Osteocyte (in vitro differentiated cells): ENCODE results near the gene AK5. TPM values are rescaled to one million over a fixed set of nuclear protein-coding genes. Genes with fewer than 3 reads are reported as not detected.
"Not testable (repeated sequence)": the region's sequence is repeated elsewhere in the genome, so short reads cannot be mapped to it uniquely, and the experiment has no call there.

ENCODE experiments used
- DNase-seq: peaks from one replicate; pipeline ENCODE4 v3.0.0; 2021; ENCODE audit warnings: mixed read lengths; ENCODE audit not compliant: unreplicated experiment; ENCODE audit errors: extremely low spot score
- H3K27ac Mint-ChIP-seq: one replicate; pipeline ENCODE4 v1.8.0; 2021; ENCODE audit warnings: mild to moderate bottlenecking, mixed read lengths; ENCODE audit not compliant: unreplicated experiment
- H3K27me3 Mint-ChIP-seq: one replicate; pipeline ENCODE4 v1.8.0; 2021; ENCODE audit warnings: mixed read lengths; ENCODE audit not compliant: unreplicated experiment
- H3K36me3 Mint-ChIP-seq: one replicate; pipeline ENCODE4 v1.8.0; 2021; ENCODE audit warnings: mixed read lengths; ENCODE audit not compliant: unreplicated experiment
- H3K4me1 Mint-ChIP-seq: one replicate; pipeline ENCODE4 v1.8.0; 2021; ENCODE audit warnings: mixed read lengths; ENCODE audit not compliant: unreplicated experiment
- H3K4me3 Mint-ChIP-seq: one replicate; pipeline ENCODE4 v1.8.0; 2021; ENCODE audit warnings: mild to moderate bottlenecking, moderate library complexity, mixed read lengths; ENCODE audit not compliant: unreplicated experiment
- H3K9me3 Mint-ChIP-seq: one replicate; pipeline ENCODE4 v1.8.0; 2021; ENCODE audit warnings: mixed read lengths; ENCODE audit not compliant: unreplicated experiment
- total RNA-seq: library from RNA; stranded (reverse); gene quantifications from 2 replicates; pipeline ENCODE4 v1.2.1, GENCODE V29; 2021
- TF ChIP-seq, protein P1 (sequence below): fragments of 200-600 bp; sonication (generic); IDR thresholded peaks from 2 replicates; pipeline ENCODE4 v1.5.0; 2021; ENCODE audit warnings: antibody characterized with exemption, mild to moderate bottlenecking, moderate library complexity

Gene AK5
- total RNA-seq, 1 donor from 2014 or later, result 38.1 TPM

GRCh38 chr1:77406661-77407060 is 124.8 kb downstream of the AK5 start:
- Mint-ChIP-seq H3K4me1 (peaks cover 52% of the 10 kb centered on the region), H3K4me3 (peak overlapping the region; percentile 15), H3K9me3 (no peaks in the 10 kb centered on the region), H3K27ac (peak overlapping the region; percentile 84), H3K27me3 (no peaks in the 10 kb centered on the region), H3K36me3 (no peaks in the 10 kb centered on the region)
- no peak for DNase-seq
- TF ChIP-seq, protein P1, sequence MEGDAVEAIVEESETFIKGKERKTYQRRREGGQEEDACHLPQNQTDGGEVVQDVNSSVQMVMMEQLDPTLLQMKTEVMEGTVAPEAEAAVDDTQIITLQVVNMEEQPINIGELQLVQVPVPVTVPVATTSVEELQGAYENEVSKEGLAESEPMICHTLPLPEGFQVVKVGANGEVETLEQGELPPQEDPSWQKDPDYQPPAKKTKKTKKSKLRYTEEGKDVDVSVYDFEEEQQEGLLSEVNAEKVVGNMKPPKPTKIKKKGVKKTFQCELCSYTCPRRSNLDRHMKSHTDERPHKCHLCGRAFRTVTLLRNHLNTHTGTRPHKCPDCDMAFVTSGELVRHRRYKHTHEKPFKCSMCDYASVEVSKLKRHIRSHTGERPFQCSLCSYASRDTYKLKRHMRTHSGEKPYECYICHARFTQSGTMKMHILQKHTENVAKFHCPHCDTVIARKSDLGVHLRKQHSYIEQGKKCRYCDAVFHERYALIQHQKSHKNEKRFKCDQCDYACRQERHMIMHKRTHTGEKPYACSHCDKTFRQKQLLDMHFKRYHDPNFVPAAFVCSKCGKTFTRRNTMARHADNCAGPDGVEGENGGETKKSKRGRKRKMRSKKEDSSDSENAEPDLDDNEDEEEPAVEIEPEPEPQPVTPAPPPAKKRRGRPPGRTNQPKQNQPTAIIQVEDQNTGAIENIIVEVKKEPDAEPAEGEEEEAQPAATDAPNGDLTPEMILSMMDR, result no peak

- Mint-ChIP-seq H3K9me3 (no peaks in the 10 kb centered on the region), H3K4me1 (peaks cover 56% of the 10 kb centered on the region), H3K36me3 (peaks cover 7% of the 10 kb centered on the region), H3K4me3 (no peak overlapping the region), H3K27me3 (no peaks in the 10 kb centered on the region), H3K27ac (peak overlapping the region; percentile 84)
- no peak for DNase-seq
- TF ChIP-seq, protein P1, result no peak
Observed at GRCh38 chr1:77407738-77408375, 126.0 kb downstream of the AK5 start.

DNA sequence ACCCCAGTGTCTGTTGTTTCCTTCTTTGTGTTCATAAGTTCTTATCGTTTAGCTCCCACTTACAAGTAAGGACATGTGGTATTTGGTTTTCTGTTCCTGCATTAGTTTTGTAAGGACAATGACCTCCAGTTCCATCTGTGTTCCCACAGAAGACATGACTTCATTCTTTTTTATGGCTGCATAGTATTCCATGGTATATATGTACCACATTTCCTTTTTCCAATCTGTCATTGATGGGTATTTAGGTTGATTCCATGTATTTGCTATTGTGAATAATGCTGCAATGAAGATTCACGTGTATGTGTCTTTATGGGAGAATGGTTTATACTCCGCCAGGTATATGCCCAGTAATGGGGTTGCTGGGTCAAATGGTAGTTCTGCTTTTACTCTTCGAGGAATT is 127.1 kb downstream of the AK5 start:
- Mint-ChIP-seq H3K27ac (peak overlapping the region; percentile 84), H3K4me1 (peaks cover 62% of the 10 kb centered on the region), H3K36me3 (peaks cover 17% of the 10 kb centered on the region)
- not testable (repeated sequence) for H3K4me3 Mint-ChIP-seq, H3K27me3 Mint-ChIP-seq, H3K9me3 Mint-ChIP-seq, DNase-seq

DNA sequence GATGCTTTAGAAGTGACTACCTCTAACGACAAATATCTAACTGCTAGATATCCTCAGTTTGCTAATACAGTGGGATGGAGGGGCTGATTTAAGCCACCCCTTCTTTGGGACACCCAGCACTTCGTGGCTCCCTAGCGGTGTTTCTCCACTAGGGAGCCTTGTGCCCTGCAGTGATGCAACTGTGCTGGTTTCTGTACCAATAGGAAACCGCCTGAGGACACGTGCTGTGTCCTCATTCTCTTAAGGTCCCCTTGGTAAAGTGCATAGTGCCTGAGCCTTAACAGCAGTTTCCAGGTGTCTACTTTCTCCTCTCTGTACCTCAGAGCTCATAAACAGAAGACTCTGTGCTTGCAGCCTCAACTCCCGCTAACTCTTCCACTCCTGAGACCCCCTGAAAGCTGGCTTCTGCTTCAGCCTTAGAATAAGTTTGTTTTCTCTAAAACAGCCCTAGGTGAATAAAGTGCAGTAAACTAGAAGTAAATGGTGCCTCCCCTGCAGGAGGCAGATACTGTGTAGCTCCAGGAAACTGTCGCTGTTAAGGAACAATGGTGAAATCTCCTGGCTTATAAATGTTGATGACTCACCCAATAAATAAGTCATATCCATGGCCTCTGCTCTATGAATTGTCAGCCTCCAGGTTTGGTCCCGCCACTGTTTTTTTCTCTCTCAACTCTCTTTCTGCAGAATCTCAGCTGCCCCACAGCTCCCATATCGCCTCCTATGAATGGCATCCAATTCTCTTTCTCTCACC is 130.4 kb downstream of the AK5 start:
- Mint-ChIP-seq H3K27ac (no peak overlapping the region), H3K9me3 (no peaks in the 10 kb centered on the region), H3K27me3 (no peaks in the 10 kb centered on the region), H3K36me3 (peaks cover 22% of the 10 kb centered on the region), H3K4me3 (no peak overlapping the region), H3K4me1 (peaks cover 47% of the 10 kb centered on the region)
- DNase-seq, result no peak
- TF ChIP-seq, protein P1, result no peak

- Mint-ChIP-seq H3K36me3 (peaks cover 27% of the 10 kb centered on the region), H3K9me3 (peaks cover 2% of the 10 kb centered on the region), H3K4me3 (no peak overlapping the region), H3K4me1 (peaks cover 42% of the 10 kb centered on the region), H3K27me3 (no peaks in the 10 kb centered on the region), H3K27ac (no peak overlapping the region)
- DNase-seq, result no peak
- TF ChIP-seq, protein P1, result no peak
Observed at GRCh38 chr1:77412820-77413530, 131.2 kb downstream of the AK5 start.
